ENCODE data around the gene LNP1. TPM values are rescaled to one million over a fixed set of nuclear protein-coding genes. Genes with fewer than 3 reads are reported as not detected.

Gene LNP1
- total and polyA plus RNA-seq, 7 donors, result 0.69 to 3.6 (median 2.9) TPM

DNA sequence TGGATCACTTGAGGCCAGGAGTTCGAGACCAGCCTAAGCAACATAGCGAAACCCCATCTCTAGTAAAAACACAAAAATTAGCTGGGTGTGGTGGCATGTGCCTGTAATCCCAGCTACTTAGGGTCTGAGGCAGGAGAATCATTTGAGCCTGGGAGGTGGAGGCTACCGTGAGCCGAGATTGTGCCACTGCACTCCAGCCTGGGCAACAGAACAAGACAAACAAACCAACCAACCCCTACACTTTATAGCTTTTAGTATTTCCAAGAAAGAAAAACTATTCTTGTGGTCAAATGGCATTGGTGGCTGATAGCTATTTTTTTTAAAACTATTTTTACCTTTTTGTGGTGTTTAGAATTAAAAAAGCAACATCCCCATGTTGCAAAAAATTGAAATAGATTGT, 98.3 kb downstream of the LNP1 start:
- Histone ChIP-seq H3K4me1 (no peaks in the 10 kb centered on the region), H3K4me3 (no peak overlapping the region), H3K9me3 (no peaks in the 10 kb centered on the region), H3K27ac (no peak overlapping the region), H3K27me3 (no peaks in the 10 kb centered on the region), H3K36me3 (no peaks in the 10 kb centered on the region)
- intact Hi-C loops (cut with DNase I), result loop anchor here (10.0 kb wide), 2 partner anchors 685 to 1185 kb away; partner anchors contain the start of genes CMSS1 and RPL24
- 80 to 94% methylated on average over 4 of the region's 4 CpGs for WGBS, 2 donors
- TF ChIP-seq POLR2A (IDR thresholded peaks at IDR 0.05), result no peak
- TF ChIP-seq POLR2AphosphoS5 (IDR thresholded peaks at IDR 0.05), result no peak
- TF ChIP-seq EP300 (IDR thresholded peaks at IDR 0.05), result no peak
- TF ChIP-seq, protein P1, sequence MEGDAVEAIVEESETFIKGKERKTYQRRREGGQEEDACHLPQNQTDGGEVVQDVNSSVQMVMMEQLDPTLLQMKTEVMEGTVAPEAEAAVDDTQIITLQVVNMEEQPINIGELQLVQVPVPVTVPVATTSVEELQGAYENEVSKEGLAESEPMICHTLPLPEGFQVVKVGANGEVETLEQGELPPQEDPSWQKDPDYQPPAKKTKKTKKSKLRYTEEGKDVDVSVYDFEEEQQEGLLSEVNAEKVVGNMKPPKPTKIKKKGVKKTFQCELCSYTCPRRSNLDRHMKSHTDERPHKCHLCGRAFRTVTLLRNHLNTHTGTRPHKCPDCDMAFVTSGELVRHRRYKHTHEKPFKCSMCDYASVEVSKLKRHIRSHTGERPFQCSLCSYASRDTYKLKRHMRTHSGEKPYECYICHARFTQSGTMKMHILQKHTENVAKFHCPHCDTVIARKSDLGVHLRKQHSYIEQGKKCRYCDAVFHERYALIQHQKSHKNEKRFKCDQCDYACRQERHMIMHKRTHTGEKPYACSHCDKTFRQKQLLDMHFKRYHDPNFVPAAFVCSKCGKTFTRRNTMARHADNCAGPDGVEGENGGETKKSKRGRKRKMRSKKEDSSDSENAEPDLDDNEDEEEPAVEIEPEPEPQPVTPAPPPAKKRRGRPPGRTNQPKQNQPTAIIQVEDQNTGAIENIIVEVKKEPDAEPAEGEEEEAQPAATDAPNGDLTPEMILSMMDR (IDR thresholded peaks at IDR 0.05), result no peak
- DNase-seq, result no peak

DNA sequence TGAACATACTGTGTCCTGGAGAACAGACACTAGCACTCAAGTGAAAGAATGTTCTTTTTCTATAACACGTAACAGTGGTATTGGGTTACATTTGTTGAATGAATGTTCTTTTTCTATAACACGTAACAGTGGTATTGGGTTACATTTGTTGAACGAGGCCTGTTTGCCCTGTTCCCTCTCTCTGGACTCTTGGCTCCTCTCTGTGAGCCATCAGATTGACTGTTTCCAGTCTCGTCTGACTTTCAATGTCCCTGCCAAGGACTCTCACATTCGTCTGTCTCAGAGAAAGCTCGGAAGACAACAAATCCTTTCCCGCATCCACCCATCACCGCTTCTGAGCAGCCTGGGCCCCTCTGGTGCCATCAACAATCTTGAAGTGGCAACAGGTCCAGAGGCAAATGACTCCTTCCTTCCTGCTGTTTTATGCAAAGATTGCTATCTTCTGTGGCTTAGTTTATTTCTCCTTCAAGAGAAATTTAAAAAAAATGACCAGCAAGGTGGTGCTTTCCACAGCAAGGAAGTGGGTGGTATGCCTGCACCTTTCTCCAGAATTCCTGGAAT, 99.1 kb downstream of the LNP1 start:
- no peak overlapping the region for H3K27ac ChIP-seq
- WGBS, 2 donors, result 88 to 90% methylated on average over 8 of the region's 8 CpGs
- no peaks in the 10 kb centered on the region for H3K36me3 ChIP-seq
- no peak overlapping the region for H3K4me3 ChIP-seq
- H3K27me3 ChIP-seq, result no peaks in the 10 kb centered on the region
- no peak for DNase-seq
- H3K9me3 ChIP-seq, result no peaks in the 10 kb centered on the region
- H3K4me1 ChIP-seq, result no peaks in the 10 kb centered on the region
- TF ChIP-seq EP300 (IDR thresholded peaks at IDR 0.05) (no peak), POLR2A (IDR thresholded peaks at IDR 0.05) (no peak), POLR2AphosphoS5 (IDR thresholded peaks at IDR 0.05) (no peak)
- TF ChIP-seq, protein P1 (IDR thresholded peaks at IDR 0.05), result no peak
- intact Hi-C loops (cut with DNase I), result no loop called here

DNA sequence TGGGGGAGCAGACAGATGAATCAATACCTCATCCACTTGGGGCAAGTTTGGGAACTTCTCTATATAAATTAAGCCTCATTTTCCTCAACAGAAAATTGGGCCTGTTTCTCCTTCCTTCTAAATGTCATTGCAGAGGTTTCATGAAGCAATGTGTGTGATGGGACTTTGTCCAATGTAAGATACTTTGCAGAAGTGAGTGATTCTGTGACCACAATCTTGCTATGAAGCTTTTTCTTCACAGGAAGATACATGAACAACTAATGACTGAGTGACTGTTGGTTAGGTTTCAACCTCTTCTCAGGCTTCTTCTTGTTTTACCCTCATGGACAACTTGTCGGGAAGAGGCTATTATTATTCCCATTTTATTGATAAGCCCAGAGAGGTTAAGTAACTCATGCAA, 102.1 kb downstream of the LNP1 start:
- Histone ChIP-seq H3K36me3 (no peaks in the 10 kb centered on the region), H3K27ac (no peak overlapping the region), H3K4me1 (no peaks in the 10 kb centered on the region), H3K27me3 (no peaks in the 10 kb centered on the region), H3K4me3 (no peak overlapping the region), H3K9me3 (peaks cover 0 to 3% (median 0%) of the 10 kb centered on the region in 4 donors)
- no peak for TF ChIP-seq EP300 (IDR thresholded peaks at IDR 0.05)
- TF ChIP-seq, protein P1 (IDR thresholded peaks at IDR 0.05), result no peak
- no peak for TF ChIP-seq POLR2A (IDR thresholded peaks at IDR 0.05)
- no peak for TF ChIP-seq POLR2AphosphoS5 (IDR thresholded peaks at IDR 0.05)
- intact Hi-C loops (cut with DNase I), result no loop called here
- no peak for DNase-seq
- 89 to 92% methylated on average over 1 of the region's 1 CpG for WGBS, 2 donors

Other genes with a start within 250 kb of the LNP1 start
- 10 to 100 TPM; 31.3 to 34.9 (median 32.7) TPM for gene TBC1D23, start 140.5 kb upstream of the LNP1 start, total RNA-seq
- gene TBC1D23, start 140.5 kb upstream of the LNP1 start, polyA plus RNA-seq, result 10 to 100 TPM; 16.0 to 28.9 (median 18.0) TPM
- 10 to 100 TPM; 17.5 to 28.2 (median 23.6) TPM for gene NIT2, start 66.8 kb upstream of the LNP1 start, total RNA-seq
- gene NIT2, start 66.8 kb upstream of the LNP1 start, polyA plus RNA-seq, result 10 to 100 TPM; 12.0 to 22.0 (median 18.6) TPM
- 10 to 100 TPM; 49.6 to 54.9 (median 51.9) TPM for gene TOMM70, start 450 bp upstream of the LNP1 start, total RNA-seq
- gene TOMM70, start 450 bp upstream of the LNP1 start, polyA plus RNA-seq, result 10 to 100 TPM; 17.4 to 28.0 (median 22.7) TPM
- 10 to 100 TPM; 12.2 to 23.9 (median 15.7) TPM for gene TMEM45A, start 91.1 kb downstream of the LNP1 start, total RNA-seq
- gene TMEM45A, start 91.1 kb downstream of the LNP1 start, polyA plus RNA-seq, result 1 to 10 TPM; 1.4 to 9.0 (median 6.3) TPM
- gene ADGRG7, start 208.1 kb downstream of the LNP1 start, total RNA-seq, result not detected
- gene ADGRG7, start 208.1 kb downstream of the LNP1 start, polyA plus RNA-seq, result 1 to 10 TPM; 1.2 to 7.4 (median 1.4) TPM